Endodermal cell (in vitro differentiated cells): Measurements from ENCODE around the gene KNSTRN. TPM values are rescaled to one million over a fixed set of nuclear protein-coding genes. Genes with fewer than 3 reads are reported as not detected.

Source experiments
- DNase-seq: peaks from one replicate; pipeline ENCODE4 v3.0.0-alpha.2; 2017
- H3K27ac ChIP-seq: 2 replicates; pipeline ENCODE4 v1.5.1; 2013; ENCODE audit warnings: mild to moderate bottlenecking, low read depth, low read length, moderate library complexity
- H3K27me3 ChIP-seq: 2 replicates; pipeline ENCODE4 v1.6.1; 2013; ENCODE audit warnings: mild to moderate bottlenecking, low read length, moderate library complexity; ENCODE audit not compliant: insufficient read depth, control insufficient read depth, poor library complexity, severe bottlenecking
- H3K36me3 ChIP-seq: 2 replicates; pipeline ENCODE4 v1.7.0; 2013; ENCODE audit warnings: mild to moderate bottlenecking, low read length, moderate library complexity; ENCODE audit not compliant: control insufficient read depth, insufficient read depth
- H3K4me1 ChIP-seq: one replicate; pipeline ENCODE4 v1.7.0; 2013; ENCODE audit warnings: low read length; ENCODE audit not compliant: control insufficient read depth, insufficient read depth
- H3K4me3 ChIP-seq: 2 replicates; pipeline ENCODE4 v1.5.1; 2013; ENCODE audit warnings: mild to moderate bottlenecking, low read length, moderate library complexity
- H3K9ac ChIP-seq: 2 replicates; pipeline ENCODE4 v1.6.1; 2013; ENCODE audit warnings: mild to moderate bottlenecking, low read length, moderate library complexity; ENCODE audit not compliant: poor library complexity, severe bottlenecking; ENCODE audit errors: extremely low read depth
- H3K9me3 ChIP-seq: 2 replicates; pipeline ENCODE4 v1.6.1; 2013; ENCODE audit warnings: mild to moderate bottlenecking, low read length, moderate library complexity; ENCODE audit not compliant: control insufficient read depth
- H3K27ac Mint-ChIP-seq: 2 replicates; pipeline ENCODE4 v1.8.0; 2020; ENCODE audit warnings: mixed read lengths
- H3K27me3 Mint-ChIP-seq: 2 replicates; pipeline ENCODE4 v1.8.0; 2021; ENCODE audit warnings: mild to moderate bottlenecking, mixed read lengths; ENCODE audit not compliant: insufficient read depth
- H3K36me3 Mint-ChIP-seq: 2 replicates; pipeline ENCODE4 v1.8.0; 2020; ENCODE audit warnings: low read depth, mixed read lengths
- H3K4me1 Mint-ChIP-seq: 2 replicates; pipeline ENCODE4 v1.8.0; 2020; ENCODE audit warnings: mixed read lengths
- H3K4me3 Mint-ChIP-seq: 2 replicates; pipeline ENCODE4 v1.8.0; 2020; ENCODE audit warnings: mild to moderate bottlenecking, moderate library complexity, mixed read lengths
- H3K9me3 Mint-ChIP-seq: 2 replicates; pipeline ENCODE4 v1.8.0; 2020; ENCODE audit warnings: mild to moderate bottlenecking, mixed read lengths
- CTCF ChIP-seq: fragments of 200-600 bp; sonication (generic); conservative IDR thresholded peaks from 2 replicates; pipeline ENCODE4 v1.5.0; 2021; ENCODE audit warnings: antibody characterized with exemption, mild to moderate bottlenecking
- WGBS, 2 experiments: methylation state at CpG; one replicate each; pipeline versions ENCODE4 v1.1.5 to v1.1.7; 2013; ENCODE audit warnings: missing lambda C conversion rate in 2 of 2, mixed read lengths in 1 of 2; ENCODE audit not compliant: insufficient coverage in 1 of 2, insufficient read length in 1 of 2; 5-methylcytosine and 5-hydroxymethylcytosine counted together
- total RNA-seq, 2 donors: library from RNA; stranded (reverse); fragmentation: NEBNext Ultra II Directional in 1 of 2; extraction: Animal tissue kit (Norgen Biotek cat#: 25700) in 1 of 2; gene quantifications; 2 replicates in 1 of 2; 3 replicates in 1 of 2; pipeline ENCODE4 v1.2.1, GENCODE V29; 2021

KNSTRN gene
- total RNA-seq, 2 donors from 2014 or later = 57.6 to 92.4 TPM

DNA sequence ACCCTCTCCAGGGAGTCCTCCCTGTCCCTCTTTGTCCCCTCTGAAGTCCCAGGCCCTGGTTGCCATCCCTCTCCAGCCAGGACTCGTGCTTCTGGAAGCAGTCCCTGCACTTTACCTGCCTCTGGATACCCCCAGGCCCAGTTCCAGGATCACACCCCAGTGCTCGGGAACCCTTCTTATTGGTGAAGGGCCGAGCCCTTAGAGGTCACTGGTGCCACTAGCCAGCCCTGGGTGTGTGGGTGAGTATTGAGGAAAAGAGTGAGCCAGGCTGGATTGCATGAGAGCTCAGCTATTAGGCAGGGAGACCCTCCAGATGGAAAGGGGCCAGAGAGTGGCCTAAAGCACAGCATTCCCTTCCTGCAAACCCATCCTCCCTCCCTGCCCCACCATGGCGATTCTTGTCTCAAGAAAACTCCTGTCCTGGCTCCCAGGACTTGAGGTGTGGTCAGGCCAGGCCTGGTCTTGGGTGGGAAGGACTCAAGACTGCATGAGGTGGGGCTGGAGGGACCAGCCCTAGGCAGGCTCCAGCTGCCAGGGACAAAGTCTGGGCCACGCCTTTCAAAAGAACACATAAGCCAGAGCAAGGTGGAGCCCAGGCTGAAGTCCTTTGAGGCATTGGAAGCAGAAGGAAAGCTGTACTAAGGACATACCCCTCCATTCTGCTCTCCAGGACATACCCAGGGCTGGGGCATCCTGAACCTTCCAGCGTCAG lies 36.5 kb upstream of the KNSTRN start:
- H3K9ac ChIP-seq = no peak overlapping the region
- no peaks in the 10 kb centered on the region for H3K36me3 Mint-ChIP-seq
- H3K4me3 Mint-ChIP-seq = no peak overlapping the region
- H3K4me3 ChIP-seq = no peak overlapping the region
- H3K27ac ChIP-seq = no peak overlapping the region
- 87 to 95% methylated on average over 3 to 6 of the region's 6 CpGs for WGBS, 2 experiments
- H3K9me3 ChIP-seq = no peaks in the 10 kb centered on the region
- no peaks in the 10 kb centered on the region for H3K27me3 ChIP-seq
- H3K9me3 Mint-ChIP-seq = no peaks in the 10 kb centered on the region
- peaks cover 3% of the 10 kb centered on the region for H3K4me1 ChIP-seq
- no peaks in the 10 kb centered on the region for H3K36me3 ChIP-seq
- H3K27me3 Mint-ChIP-seq = peaks cover 8% of the 10 kb centered on the region
- H3K27ac Mint-ChIP-seq = no peak overlapping the region
- H3K4me1 Mint-ChIP-seq = peaks cover 8% of the 10 kb centered on the region
- no peak for DNase-seq
- TF ChIP-seq CTCF = no peak

DNA sequence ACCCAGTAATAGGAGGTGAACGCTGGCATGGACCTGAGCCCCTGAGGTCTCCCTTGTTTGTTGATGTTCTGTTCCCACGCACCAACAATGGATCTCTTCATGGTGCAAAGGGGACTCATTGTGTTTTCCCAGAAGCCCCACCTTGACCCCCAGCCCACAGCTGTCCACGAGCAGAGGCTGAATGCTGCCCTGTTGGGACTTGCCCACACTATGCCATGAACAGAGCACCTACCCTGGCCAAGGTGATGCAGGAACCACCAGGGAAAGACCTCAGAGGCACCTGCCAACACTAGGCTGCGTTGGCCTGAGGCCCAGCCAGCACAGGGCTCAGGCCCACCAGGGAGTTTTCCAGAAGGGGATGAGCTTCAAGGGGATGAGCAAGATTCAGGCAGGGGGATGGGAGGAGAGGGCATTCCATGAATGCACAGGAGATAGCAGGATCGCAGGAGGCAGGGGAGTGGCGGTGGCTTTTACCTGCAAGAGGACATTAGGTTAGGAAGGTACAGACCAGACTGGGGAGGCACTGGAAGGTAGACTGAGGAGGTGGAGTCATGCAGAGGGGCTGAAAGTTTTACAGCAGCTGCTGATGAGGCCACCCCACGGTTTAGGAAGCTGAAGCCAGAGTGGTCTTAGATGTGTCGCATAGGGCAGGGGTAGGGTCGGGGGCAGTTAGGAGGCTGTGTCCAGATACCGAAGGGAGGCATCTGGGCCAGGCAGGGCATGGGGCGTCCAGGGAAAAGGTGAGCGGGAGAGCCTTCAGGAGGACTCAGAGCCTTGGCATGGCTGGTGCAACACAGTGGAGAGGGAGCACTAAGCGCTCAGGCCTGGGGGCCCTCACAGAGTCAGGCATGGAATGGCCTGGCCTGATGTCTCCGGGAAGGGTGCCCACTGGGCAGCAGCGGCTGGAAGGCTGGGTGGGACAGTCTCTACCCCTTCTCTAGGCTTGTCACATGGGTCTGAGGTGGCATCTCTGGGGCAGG lies 35.7 kb upstream of the KNSTRN start:
- H3K36me3 ChIP-seq = no peaks in the 10 kb centered on the region
- peaks cover 3% of the 10 kb centered on the region for H3K4me1 ChIP-seq
- no peak overlapping the region for H3K27ac ChIP-seq
- H3K4me1 Mint-ChIP-seq = peaks cover 8% of the 10 kb centered on the region
- no peak for DNase-seq
- TF ChIP-seq CTCF = no peak
- H3K27me3 Mint-ChIP-seq = peaks cover 8% of the 10 kb centered on the region
- H3K4me3 ChIP-seq = no peak overlapping the region
- H3K4me3 Mint-ChIP-seq = no peak overlapping the region
- H3K9ac ChIP-seq = no peak overlapping the region
- H3K36me3 Mint-ChIP-seq = no peaks in the 10 kb centered on the region
- 91 to 93% methylated on average over 11 to 15 of the region's 15 CpGs for WGBS, 2 experiments
- no peaks in the 10 kb centered on the region for H3K27me3 ChIP-seq
- no peaks in the 10 kb centered on the region for H3K9me3 Mint-ChIP-seq
- no peaks in the 10 kb centered on the region for H3K9me3 ChIP-seq
- H3K27ac Mint-ChIP-seq = no peak overlapping the region

DNA sequence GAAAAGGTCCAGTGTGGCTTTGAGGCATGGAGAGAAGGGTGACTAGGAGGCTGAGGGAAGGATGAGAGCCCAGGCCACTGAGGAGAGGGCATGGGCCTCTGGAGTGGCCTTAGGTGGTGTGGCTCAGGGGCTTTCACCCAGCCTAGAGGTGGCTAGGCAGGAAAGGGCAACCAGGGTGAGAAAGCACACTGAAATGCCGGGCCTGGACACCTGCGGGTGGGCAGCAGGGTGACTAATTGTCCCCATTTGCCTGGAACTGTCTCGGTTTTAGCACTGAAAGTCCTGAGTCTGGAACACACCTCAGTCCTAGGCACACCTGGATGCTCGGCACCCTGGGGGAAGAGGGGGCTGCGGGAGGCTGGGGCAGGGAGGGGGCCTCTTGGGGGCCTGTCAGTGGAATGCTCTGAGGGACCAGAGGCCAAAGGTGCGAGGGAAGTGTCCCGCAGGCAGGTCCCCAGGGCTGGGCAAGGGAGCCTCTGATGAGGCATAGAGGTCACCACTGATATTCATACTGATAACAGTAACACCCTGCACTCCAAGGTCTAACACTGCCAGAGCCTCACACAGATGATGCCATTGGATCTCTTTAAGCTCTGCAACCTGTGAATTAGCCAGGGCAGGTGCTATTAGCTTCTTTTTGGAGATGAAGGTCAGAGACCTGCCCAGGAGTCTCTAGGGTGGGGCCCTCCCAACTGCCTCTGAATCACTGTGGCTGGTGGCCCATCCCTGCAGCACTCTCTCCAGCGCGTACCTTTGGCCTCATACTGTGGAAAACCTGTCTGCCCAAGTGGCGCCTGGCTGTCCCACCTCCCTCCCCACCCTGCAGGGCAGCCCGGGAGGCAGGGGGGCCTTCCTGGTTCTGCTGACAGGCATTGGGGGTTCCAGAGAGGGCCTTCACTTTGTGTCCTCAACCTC lies 34.7 kb upstream of the KNSTRN start:
- no peak overlapping the region for H3K4me3 Mint-ChIP-seq
- H3K36me3 Mint-ChIP-seq = no peaks in the 10 kb centered on the region
- no peak overlapping the region for H3K9ac ChIP-seq
- WGBS, 2 experiments = 95 to 100% methylated on average over 6 to 11 of the region's 11 CpGs
- H3K36me3 ChIP-seq = no peaks in the 10 kb centered on the region
- no peak for TF ChIP-seq CTCF
- H3K4me1 Mint-ChIP-seq = peaks cover 8% of the 10 kb centered on the region
- H3K9me3 ChIP-seq = no peaks in the 10 kb centered on the region
- H3K27me3 ChIP-seq = no peaks in the 10 kb centered on the region
- no peak overlapping the region for H3K27ac Mint-ChIP-seq
- H3K9me3 Mint-ChIP-seq = no peaks in the 10 kb centered on the region
- H3K27ac ChIP-seq = no peak overlapping the region
- H3K4me1 ChIP-seq = peaks cover 3% of the 10 kb centered on the region
- H3K4me3 ChIP-seq = no peak overlapping the region
- H3K27me3 Mint-ChIP-seq = peaks cover 10% of the 10 kb centered on the region
- DNase-seq = no peak
